HG02852 (cell line): ENCODE measurements around the gene EIF4G3.
"Not testable (repeated sequence)": the region's sequence is repeated elsewhere in the genome, so short reads cannot be mapped to it uniquely, and the experiment has no call there.

Experiments
- ATAC-seq: cut with Tn5 transposase; IDR thresholded peaks from one replicate; pipeline ENCODE4 v1.9.1; 2021; ENCODE audit warnings: mild to moderate bottlenecking, moderate library complexity; ENCODE audit not compliant: unreplicated experiment

Gene EIF4G3

DNA sequence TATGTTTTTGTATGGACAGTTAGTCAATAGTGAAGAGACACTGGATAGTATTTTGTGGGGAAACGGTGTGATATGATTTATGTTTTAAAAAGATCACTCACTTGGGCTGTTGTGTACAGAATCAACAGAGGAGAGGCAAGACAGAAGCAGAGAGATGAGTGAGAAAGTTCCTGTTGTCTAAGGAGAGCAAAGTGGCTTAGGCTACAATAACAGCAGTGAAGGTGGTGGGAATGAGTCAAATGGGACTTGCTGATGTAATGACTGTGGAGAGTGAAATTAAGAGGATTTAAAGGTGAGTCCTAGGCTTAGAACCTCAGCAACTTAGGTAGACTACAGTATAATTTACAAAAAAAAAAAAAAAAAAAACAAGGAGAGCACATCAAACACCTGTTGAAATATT is 220.4 kb downstream of the EIF4G3 start:
- no peak for ATAC-seq

DNA sequence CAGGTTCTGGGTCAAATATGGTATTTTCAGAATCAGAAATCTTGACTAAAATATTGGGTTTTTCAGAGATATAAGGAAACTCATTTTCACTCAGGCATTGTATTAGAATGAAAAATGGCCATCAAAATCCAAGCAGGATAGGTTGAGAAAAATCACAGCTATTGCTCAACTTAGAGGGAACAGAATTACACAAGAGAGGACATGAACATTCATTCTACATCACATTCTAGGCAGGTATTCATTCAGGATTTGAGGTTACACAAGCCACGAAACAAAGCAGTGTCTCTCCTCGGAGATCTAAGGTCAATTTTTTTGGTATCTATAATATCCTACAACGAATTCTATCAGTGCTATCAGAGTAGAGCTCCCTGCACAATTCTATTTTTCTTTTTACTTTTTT is 226.0 kb downstream of the EIF4G3 start:
- ATAC-seq, result no peak

DNA sequence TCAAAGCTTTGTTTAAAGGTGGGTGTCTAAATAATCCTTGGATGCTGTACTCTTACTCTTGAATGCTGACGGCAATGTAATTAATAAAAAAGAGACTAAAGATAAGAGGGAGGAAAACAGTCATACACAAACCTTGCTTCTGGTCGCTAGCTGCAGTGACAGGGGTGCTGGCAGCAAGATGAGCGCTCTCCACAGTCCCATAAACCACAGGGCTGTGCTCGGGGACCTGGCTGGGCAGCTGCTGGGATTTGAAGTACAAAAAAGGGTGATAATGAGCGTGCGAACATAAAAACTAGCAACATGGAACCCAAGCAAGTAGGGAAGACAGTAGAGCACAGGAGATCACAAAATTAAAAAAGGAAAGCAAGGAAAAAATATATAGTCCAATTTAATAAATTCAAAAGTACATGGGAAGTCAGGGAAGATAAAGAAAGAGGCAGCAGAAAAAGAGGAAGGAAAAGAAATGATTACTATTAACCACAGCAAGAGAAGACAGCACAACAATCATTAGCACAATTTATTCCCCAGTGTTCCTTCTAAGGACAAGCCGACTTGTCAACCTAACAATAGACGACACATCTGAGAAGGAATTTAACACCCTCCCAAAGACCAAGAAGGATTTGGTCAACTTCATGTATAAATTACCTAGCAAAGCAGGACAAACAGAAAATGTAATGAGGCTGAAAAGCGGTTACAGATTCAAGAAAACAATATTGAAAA is 226.7 kb downstream of the EIF4G3 start:
- no peak for ATAC-seq

DNA sequence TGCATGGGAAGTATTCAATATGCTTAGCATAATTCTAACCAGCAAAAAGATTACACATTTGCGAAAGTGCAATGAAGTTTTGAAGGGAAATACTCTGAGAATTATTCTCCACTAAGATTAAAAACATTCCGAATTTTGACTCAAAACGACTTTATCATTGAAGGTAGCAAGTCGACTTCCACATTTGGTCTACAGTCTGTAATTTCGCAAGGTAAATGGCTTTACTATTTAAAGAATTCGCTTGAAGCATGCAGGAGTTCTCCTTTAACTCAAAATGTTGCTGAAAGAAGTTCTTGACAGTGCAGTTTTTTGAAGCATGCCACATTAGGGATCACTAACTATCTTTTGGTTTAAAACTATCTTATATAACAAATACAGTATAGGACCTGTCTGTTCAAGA is 228.6 kb downstream of the EIF4G3 start:
- no peak for ATAC-seq

DNA sequence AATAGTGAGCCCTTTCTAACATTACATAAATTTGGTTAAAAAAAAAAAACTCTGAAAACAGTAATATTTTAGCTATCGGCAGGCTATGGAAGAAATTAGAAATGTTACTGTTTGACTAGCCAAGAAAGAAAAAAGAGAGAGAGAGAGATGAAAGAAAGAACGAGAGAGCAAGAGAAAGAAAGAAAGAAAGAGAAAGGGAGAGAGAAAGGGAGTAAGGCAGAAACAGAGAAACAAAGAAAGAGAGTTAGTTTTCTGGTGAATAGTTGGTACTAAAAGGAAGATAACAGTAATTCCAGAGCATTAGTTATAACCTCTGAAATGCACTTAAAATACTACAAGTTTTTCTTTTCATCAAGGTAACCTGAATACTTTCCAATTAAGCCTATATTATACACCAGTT is 229.3 kb downstream of the EIF4G3 start:
- ATAC-seq, result no peak

DNA sequence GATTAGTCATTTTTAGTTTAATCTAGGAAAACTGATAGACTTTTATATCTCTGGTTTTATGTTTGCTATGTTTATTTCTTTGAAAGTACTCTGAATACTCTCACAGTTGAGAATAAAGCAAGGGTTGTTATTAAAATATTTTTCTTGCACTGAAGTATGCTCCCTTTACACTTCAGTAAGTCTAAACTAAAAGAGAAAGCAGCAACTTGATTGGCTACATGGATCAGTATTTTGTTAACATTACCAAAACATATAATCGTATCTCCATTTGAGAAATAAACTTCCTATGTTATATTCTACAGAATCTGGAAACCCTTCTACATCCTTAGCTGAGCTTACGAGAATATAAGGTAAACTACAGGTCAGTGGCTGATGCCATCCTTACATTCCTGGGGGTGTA is 240.1 kb downstream of the EIF4G3 start:
- ATAC-seq, result no peak

DNA sequence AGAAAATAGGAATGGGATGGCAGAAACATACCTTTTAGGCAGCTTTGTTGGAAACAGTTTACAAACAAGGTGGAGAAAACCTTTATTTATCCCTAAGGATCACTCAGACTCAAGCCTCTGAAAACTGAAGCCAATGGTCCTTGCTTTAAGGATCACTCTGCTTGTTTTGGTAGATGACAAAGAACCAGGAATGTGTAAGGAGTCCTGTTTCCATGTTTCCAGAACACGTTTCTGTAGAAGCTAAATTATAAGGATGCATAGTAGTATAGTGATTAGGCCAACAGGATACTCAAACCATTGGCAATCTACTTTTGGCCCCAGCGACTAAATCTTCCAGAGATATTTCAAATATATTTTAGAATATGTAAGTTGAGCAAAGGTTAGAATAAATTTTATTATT is 240.5 kb downstream of the EIF4G3 start:
- ATAC-seq, result no peak

DNA sequence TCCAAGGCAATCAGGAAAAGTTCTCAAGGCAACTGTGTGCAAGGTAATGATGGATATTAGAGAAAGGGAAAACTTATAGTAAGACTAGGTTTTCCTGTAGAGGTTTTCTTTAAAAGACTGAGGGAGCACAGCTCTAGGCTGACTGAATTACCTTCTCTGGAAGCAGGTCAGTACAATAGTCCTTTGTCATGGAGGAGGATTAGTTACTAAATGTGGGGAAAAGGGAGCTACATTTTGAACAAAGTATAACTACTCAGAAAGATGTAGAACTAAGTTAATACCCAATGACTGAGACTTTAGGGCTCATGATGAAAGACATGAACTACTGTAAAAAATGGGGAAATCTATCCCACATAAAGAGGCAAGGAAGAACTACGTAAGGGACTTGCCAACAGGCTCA is 241.0 kb downstream of the EIF4G3 start:
- no peak for ATAC-seq

DNA sequence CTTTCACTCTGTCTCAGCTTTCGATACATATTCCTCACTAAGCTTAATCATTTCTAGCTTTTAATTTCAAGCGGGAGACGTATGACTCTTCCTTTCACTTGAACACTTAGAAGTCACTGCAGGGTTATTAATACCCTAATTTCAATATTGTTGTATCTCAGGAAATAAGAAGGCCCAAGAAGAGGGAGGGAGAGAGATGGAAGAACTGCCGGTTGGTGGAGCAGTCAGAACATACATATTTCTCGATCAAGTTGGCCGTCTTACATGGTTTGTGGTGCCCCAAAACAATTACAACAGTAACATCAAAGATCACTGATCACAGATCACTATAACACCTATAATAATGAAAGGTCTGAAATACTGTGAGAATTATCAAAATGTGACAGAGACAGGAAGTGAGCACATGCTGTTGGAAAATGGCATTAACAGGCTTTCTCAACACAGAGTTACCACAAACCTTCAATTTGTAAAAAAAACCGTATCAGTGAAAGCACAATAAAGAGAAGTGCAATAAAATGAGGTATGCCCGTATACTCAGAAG is 244.2 kb downstream of the EIF4G3 start:
- peak; percentile 60 for ATAC-seq

DNA sequence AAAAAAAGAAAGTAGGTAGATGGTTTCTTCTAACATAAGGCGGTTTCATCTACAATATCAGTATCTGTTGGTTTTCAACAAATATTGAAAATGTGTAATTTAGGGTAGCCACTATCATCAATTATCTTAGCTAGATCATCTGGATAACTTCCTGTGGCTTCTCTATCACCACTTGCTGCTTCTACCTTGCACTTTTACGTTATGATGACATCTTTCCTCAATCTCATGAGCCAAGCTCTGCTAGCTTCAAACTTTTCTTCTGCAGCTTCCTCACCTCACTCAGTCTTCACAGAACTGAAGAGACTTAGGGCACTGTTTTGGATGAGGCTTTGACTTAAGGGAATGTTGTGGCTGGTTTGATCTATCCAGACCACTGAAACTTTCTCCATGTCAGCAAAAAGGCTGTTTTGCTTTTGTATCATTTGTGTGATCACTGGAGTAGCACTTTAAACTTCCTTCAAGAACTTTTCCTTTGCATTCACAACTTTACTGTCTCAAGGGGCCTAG is 244.7 kb downstream of the EIF4G3 start:
- peak; percentile 17 for ATAC-seq

DNA sequence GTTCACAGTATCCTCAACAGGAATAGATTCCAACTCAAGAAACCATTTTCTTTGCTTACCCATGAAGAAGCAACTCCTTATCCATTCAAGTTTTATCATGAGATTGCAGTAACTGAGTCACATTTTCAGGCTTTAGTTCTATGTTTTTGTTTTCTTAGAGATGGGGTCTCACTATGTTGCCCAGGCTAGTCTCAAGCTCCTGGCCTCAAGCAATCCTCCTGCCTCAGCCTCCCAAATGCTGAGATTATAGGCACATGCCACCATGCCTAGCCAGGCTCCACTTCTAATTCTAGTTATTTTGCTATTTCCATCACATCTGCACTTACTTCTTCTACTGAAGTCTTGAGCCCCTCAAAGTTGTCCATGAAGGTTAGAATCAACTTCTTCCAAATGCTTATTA is 246.3 kb downstream of the EIF4G3 start:
- no peak for ATAC-seq

DNA sequence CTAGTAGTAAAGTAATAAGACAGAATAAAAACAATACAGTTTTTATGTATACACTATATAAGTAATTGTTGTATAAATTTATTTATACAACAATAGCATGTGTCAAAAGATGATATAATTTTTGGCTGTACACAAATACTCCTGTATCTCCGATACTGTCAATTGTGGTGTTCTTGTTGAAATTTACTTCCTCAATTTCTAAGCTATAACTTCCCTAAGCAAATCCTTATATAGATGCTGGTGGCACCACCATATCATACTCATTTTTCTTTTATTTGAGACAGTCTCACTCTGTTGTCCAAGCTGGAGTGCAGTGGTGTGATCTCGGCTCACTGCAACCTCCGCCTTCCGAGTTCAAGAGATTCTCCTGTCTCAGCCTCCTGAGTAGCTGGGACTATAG is 248.6 kb downstream of the EIF4G3 start:
- no peak for ATAC-seq

DNA sequence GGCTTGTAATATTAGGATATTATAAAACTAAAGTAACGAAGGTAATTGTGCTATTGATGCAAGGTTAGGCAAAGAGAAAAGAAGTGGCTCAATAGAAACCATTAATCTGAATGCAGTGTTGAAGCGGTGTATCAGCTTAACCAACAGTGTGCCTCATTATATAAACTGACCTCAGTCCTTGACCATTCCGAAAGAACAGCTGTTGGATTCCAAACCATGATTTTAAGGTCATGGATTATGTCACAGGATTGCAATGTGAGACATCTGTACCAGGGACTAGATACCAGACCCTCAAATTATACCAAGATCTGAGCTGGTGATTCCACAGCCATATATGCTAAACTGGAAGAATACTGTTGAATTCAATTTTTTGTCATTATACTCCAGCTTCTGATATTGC is 255.4 kb downstream of the EIF4G3 start:
- ATAC-seq, result no peak

DNA sequence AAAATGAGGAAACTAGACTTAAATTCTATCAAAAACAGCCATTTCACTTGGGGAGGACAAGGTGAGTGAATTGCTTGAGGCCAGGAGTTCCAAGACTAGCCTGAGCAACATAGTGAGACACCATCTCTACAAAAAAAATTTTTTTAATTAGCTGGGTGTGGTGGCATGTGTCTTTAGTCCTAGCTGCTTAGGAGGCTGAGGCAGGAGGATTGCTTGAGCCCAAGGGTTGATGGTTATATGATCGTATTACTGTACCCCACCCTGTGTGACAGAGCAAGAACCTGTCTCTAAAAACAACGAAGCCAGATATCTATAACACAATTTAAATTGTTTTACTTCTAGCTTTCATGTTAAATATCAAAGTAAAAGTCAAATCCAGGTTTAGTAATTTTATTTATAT is 263.5 kb downstream of the EIF4G3 start:
- ATAC-seq, result no peak

DNA sequence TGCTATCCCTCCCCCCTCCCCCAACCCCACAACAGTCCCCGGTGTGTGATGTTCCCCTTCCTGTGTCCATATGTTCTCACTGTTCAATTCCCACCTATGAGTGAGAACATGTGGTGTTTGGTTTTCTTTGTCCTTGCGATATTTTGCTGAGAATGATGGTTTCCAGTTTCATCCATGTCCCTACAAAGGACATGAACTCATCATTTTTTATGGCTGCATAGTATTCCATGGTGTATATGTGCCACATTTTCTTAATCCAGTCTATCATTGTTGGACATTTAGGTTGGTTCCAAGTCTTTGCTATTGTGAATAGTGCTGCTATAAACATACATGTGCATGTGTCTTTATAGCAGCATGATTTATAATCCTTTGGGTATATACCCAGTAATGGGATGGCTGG is 269.2 kb downstream of the EIF4G3 start:
- not testable (repeated sequence) for ATAC-seq

DNA sequence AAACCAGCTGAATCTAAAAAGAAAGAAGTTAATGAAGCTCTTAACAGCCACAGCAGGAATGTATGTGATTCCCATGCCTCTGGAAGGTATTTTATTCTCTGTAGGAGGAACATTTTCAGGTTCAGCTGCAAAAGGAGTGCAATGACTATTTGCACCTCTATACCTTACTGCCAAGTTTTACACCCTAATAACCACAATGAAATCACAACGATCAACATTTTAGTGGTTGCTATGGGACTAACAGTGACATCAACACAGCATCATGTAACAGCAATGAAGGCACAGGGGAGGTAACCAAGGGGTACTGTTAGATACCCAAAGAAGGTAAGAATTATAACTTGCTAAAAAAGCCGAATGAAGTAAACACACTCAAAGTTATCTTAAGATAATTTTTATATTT is 273.3 kb downstream of the EIF4G3 start:
- ATAC-seq, result no peak

DNA sequence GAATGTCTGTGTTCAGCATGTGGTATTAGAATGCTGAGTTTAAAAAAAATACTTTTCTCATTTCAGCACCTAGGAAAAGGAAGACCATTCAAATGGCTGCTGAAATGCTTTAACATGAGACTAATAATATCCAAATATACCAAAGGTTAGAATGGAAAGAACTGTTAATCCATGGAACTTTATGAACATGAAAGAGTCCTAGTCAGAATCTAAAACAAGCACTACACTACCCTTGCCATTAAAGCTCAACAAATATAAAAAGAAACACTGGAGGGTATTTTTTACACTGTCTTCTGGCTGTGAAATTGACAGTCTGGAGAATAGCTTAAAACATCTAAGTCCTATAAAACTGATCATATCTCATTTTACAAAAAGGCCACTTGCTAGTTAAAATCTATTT is 276.6 kb downstream of the EIF4G3 start:
- no peak for ATAC-seq

DNA sequence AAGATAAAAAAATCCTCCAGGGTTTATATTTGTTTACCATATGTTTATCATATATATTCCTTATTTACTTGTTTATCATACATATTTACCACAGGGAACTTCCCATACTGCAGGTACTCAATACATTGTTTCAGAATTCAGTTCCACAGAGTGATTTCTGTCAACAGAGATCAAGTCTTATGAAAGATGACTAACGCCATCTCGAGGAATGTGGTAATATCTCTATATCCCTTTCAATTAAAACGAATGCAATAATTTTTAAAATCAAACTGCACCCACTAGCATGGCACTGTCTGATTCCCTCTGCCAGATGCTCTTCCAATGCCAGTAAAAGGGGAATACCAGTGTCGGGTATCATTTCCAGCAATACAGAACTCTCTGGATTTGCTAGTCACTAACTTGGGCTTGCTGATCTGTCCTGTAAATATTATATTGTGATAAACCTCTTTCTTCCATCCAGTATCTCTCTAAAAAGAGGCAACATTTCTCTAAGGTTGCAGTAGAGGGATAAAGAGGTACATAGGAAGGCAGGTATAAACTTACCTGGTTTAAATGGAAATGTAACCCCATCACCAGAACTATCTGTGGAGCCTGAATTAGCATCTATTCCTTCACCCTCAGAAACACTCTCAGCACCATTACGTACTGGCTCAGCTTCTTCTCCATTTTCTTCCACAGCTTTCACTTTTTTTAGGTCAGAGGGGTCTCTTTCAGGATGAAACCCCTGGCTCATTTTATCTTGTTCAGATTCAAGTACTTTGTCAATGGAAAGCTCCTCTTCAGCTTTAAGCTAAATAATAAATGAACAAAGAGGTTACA is 277.3 kb downstream of the EIF4G3 start:
- no peak for ATAC-seq

DNA sequence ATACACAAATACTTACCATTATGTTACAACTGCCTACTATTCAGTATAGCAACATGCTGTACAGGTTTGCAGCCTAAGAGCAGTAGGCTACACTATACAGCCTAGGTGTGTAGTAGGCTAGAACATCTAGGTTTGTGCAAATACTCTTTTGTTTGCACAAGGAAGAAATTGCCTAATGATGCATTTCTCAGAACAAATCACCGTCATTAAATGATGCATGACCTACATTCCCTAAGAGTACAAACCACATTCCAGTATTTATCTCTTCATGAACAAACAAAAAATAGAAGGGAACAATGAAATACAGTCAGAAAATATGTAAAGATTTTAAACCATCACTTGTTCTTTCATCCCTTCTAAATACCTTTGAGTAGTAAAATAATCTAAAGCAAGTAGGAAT is 279.9 kb downstream of the EIF4G3 start:
- ATAC-seq, result no peak

DNA sequence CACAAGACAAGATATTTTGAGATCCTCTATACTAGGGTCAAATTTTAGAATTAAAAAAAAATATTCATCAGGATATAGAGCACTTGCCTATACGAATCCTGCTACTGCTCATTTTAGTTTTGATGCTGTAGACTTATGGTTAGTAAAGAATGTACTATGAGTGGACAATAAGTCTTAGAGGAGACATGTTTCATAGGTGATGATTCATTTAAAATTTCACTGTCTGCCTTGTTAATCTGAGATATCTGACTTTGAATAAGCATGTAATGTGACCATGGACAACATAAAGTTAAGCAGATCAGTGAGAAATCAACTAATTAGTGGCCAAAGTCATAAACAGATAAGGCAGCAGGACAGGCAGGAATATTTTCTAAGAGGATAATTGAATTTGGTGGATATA is 282.8 kb downstream of the EIF4G3 start:
- no peak for ATAC-seq

DNA sequence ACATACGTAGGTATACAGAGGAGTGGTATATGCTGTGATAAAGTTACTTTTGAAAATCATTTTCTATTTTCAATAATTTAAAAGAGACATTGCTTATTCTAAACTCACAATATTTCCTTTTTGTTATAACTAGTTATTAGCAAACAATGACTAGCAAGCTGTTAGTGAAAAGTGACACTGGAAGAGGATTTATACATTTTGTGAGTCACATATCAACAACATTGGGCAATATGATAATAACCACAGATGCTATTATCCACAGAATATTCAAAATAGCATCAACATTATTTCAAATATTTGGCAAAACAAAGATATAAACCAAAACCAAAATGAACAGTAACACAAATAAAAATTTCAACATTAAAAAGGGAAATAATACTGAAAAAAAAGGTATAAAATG is 285.6 kb downstream of the EIF4G3 start:
- no peak for ATAC-seq

DNA sequence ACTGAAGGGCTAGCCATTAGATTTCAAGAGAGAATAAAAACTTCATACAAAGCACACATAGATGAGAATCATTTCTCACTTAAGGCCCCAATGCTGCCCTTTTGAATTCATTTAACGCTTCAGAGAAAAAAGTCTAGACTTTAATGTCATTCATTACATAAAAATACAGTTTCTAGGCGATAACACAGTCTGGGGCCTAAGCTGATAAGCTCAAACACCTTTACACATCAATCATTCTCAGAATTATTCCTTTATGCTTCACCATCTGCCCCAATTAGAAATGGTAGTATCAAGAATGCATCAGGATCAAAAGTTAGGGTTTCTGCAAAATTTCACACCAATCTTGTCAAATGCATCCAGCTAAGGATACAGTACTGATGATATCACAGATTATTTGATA is 289.5 kb downstream of the EIF4G3 start:
- ATAC-seq, result no peak
